Measurements from ENCODE around the gene TUBG1.
"Not testable (repeated sequence)": the region's sequence is repeated elsewhere in the genome, so short reads cannot be mapped to it uniquely, and the experiment has no call there.

TUBG1 gene

GRCh38 chr17:42612013-42612412 is 2.5 kb downstream of the TUBG1 start:
- no peak overlapping the region for H3K56ac ChIP-seq (ENCODE audit: low read length)
- no peak overlapping the region for H2BK5ac ChIP-seq (ENCODE audit: low read length)
- H4K8ac ChIP-seq (ENCODE audit: low read depth, low read length), result no peak overlapping the region
- no peak overlapping the region for H3K4me2 ChIP-seq (ENCODE audit: low read length)
- H3K9ac ChIP-seq (ENCODE audit: low read length), result no peak overlapping the region
- no peak overlapping the region for H3K4me3 ChIP-seq (ENCODE audit: low read length)
- H3K4ac ChIP-seq (ENCODE audit: low read depth, low read length), result no peak overlapping the region
- DNase-seq, result no peak
- H3K27me3 ChIP-seq (ENCODE audit: insufficient read depth, low read length, poor library complexity), result no peaks in the 10 kb centered on the region
- no peak overlapping the region for H2BK15ac ChIP-seq (replicated peaks; ENCODE audit: low read depth)
- no peak overlapping the region for H3K18ac ChIP-seq (ENCODE audit: low read length)
- no peak overlapping the region for H2BK120ac ChIP-seq (ENCODE audit: low read depth, low read length)
- no peak overlapping the region for H2AK5ac ChIP-seq (ENCODE audit: low read length)
- H3K27ac ChIP-seq (ENCODE audit: low read depth, low read length), result no peak overlapping the region
- H4K5ac ChIP-seq (ENCODE audit: low read length), result no peak overlapping the region
- H3K79me1 ChIP-seq (ENCODE audit: low read length), result peaks cover 11% of the 10 kb centered on the region
- no peak overlapping the region for H3K23ac ChIP-seq (ENCODE audit: low read length)
- H3K4me1 ChIP-seq (ENCODE audit: control insufficient read depth, low read depth, low read length), result peaks cover 2% of the 10 kb centered on the region
- H3K36me3 ChIP-seq (ENCODE audit: control insufficient read depth, insufficient read depth, low read length), result peaks cover 24% of the 10 kb centered on the region
- WGBS (ENCODE audit: extremely low coverage, insufficient coverage, low lambda C conversion rate), result no CpG with 5 or more reads among the region's 4 CpGs
- peaks cover 16% of the 10 kb centered on the region for H3K79me2 ChIP-seq (ENCODE audit: control insufficient read depth, insufficient read depth, low read length)

GRCh38 chr17:42613699-42614295 is 4.3 kb downstream of the TUBG1 start:
- DNase-seq, result no peak
- Histone ChIP-seq H2BK120ac (ENCODE audit: low read depth, low read length) (no peak overlapping the region), H3K27ac (ENCODE audit: low read depth, low read length) (no peak overlapping the region), H2AK5ac (ENCODE audit: low read length) (no peak overlapping the region), H3K4me3 (ENCODE audit: low read length) (no peak overlapping the region), H3K4me1 (ENCODE audit: control insufficient read depth, low read depth, low read length) (no peaks in the 10 kb centered on the region), H2BK15ac (replicated peaks; ENCODE audit: low read depth) (no peak overlapping the region), H3K79me1 (ENCODE audit: low read length) (peaks cover 5% of the 10 kb centered on the region), H3K56ac (ENCODE audit: low read length) (no peak overlapping the region), H3K4ac (ENCODE audit: low read depth, low read length) (no peak overlapping the region), H3K79me2 (ENCODE audit: control insufficient read depth, insufficient read depth, low read length) (peaks cover 5% of the 10 kb centered on the region), H4K5ac (ENCODE audit: low read length) (no peak overlapping the region), H3K18ac (ENCODE audit: low read length) (no peak overlapping the region), H3K27me3 (ENCODE audit: insufficient read depth, low read length, poor library complexity) (no peaks in the 10 kb centered on the region), H3K36me3 (ENCODE audit: control insufficient read depth, insufficient read depth, low read length) (peaks cover 24% of the 10 kb centered on the region), H2BK5ac (ENCODE audit: low read length) (no peak overlapping the region), H3K23ac (ENCODE audit: low read length) (no peak overlapping the region), H3K9ac (ENCODE audit: low read length) (no peak overlapping the region), H3K4me2 (ENCODE audit: low read length) (no peak overlapping the region), H4K8ac (ENCODE audit: low read depth, low read length) (no peak overlapping the region)
- WGBS (ENCODE audit: extremely low coverage, insufficient coverage, low lambda C conversion rate), result no CpG with 5 or more reads among the region's 17 CpGs

- H3K27ac ChIP-seq (ENCODE audit: low read depth, low read length), result no peak overlapping the region
- H3K18ac ChIP-seq (ENCODE audit: low read length), result no peak overlapping the region
- H2BK15ac ChIP-seq (replicated peaks; ENCODE audit: low read depth), result no peak overlapping the region
- H3K27me3 ChIP-seq (ENCODE audit: insufficient read depth, low read length, poor library complexity), result no peaks in the 10 kb centered on the region
- H3K4me1 ChIP-seq (ENCODE audit: control insufficient read depth, low read depth, low read length), result no peaks in the 10 kb centered on the region
- H2BK5ac ChIP-seq (ENCODE audit: low read length), result no peak overlapping the region
- H3K4ac ChIP-seq (ENCODE audit: low read depth, low read length), result no peak overlapping the region
- H3K4me2 ChIP-seq (ENCODE audit: low read length), result no peak overlapping the region
- no peak overlapping the region for H2BK120ac ChIP-seq (ENCODE audit: low read depth, low read length)
- no peak overlapping the region for H2AK5ac ChIP-seq (ENCODE audit: low read length)
- no peak overlapping the region for H3K56ac ChIP-seq (ENCODE audit: low read length)
- H3K4me3 ChIP-seq (ENCODE audit: low read length), result no peak overlapping the region
- H3K9ac ChIP-seq (ENCODE audit: low read length), result no peak overlapping the region
- H3K36me3 ChIP-seq (ENCODE audit: control insufficient read depth, insufficient read depth, low read length), result peaks cover 15% of the 10 kb centered on the region
- no peak overlapping the region for H3K23ac ChIP-seq (ENCODE audit: low read length)
- no CpG with 5 or more reads among the region's 4 CpGs for WGBS (ENCODE audit: extremely low coverage, insufficient coverage, low lambda C conversion rate)
- H4K8ac ChIP-seq (ENCODE audit: low read depth, low read length), result no peak overlapping the region
- no peaks in the 10 kb centered on the region for H3K79me2 ChIP-seq (ENCODE audit: control insufficient read depth, insufficient read depth, low read length)
- no peak overlapping the region for H4K5ac ChIP-seq (ENCODE audit: low read length)
- peak; percentile 16 for DNase-seq
- H3K79me1 ChIP-seq (ENCODE audit: low read length), result no peaks in the 10 kb centered on the region
These were observed 8.5 kb downstream of the TUBG1 start for GRCh38 chr17:42617956-42618431.

GRCh38 chr17:42618442-42619150 is 9.1 kb downstream of the TUBG1 start:
- H3K36me3 ChIP-seq (ENCODE audit: control insufficient read depth, insufficient read depth, low read length), result peaks cover 13% of the 10 kb centered on the region
- no peak overlapping the region for H2BK15ac ChIP-seq (replicated peaks; ENCODE audit: low read depth)
- no peaks in the 10 kb centered on the region for H3K27me3 ChIP-seq (ENCODE audit: insufficient read depth, low read length, poor library complexity)
- H3K9ac ChIP-seq (ENCODE audit: low read length), result no peak overlapping the region
- H3K27ac ChIP-seq (ENCODE audit: low read depth, low read length), result no peak overlapping the region
- no peak overlapping the region for H3K56ac ChIP-seq (ENCODE audit: low read length)
- H3K79me1 ChIP-seq (ENCODE audit: low read length), result no peaks in the 10 kb centered on the region
- WGBS (ENCODE audit: extremely low coverage, insufficient coverage, low lambda C conversion rate), result no CpG with 5 or more reads among the region's 9 CpGs
- H4K5ac ChIP-seq (ENCODE audit: low read length), result no peak overlapping the region
- no peak overlapping the region for H2BK120ac ChIP-seq (ENCODE audit: low read depth, low read length)
- H2AK5ac ChIP-seq (ENCODE audit: low read length), result no peak overlapping the region
- DNase-seq, result peak; percentile 87
- no peaks in the 10 kb centered on the region for H3K4me1 ChIP-seq (ENCODE audit: control insufficient read depth, low read depth, low read length)
- H3K4ac ChIP-seq (ENCODE audit: low read depth, low read length), result no peak overlapping the region
- no peak overlapping the region for H3K4me3 ChIP-seq (ENCODE audit: low read length)
- no peak overlapping the region for H3K23ac ChIP-seq (ENCODE audit: low read length)
- H2BK5ac ChIP-seq (ENCODE audit: low read length), result no peak overlapping the region
- H4K8ac ChIP-seq (ENCODE audit: low read depth, low read length), result no peak overlapping the region
- H3K4me2 ChIP-seq (ENCODE audit: low read length), result no peak overlapping the region
- no peak overlapping the region for H3K18ac ChIP-seq (ENCODE audit: low read length)
- H3K79me2 ChIP-seq (ENCODE audit: control insufficient read depth, insufficient read depth, low read length), result no peaks in the 10 kb centered on the region

- not testable (repeated sequence) for H2BK5ac ChIP-seq (ENCODE audit: low read length); H3K18ac ChIP-seq (ENCODE audit: low read length); H3K27ac ChIP-seq (ENCODE audit: low read depth, low read length); H2BK15ac ChIP-seq (replicated peaks; ENCODE audit: low read depth); H2BK120ac ChIP-seq (ENCODE audit: low read depth, low read length); H3K27me3 ChIP-seq (ENCODE audit: insufficient read depth, low read length, poor library complexity); H3K4me1 ChIP-seq (ENCODE audit: control insufficient read depth, low read depth, low read length); H3K4me3 ChIP-seq (ENCODE audit: low read length); H3K23ac ChIP-seq (ENCODE audit: low read length); H4K5ac ChIP-seq (ENCODE audit: low read length); DNase-seq; H3K4me2 ChIP-seq (ENCODE audit: low read length); H2AK5ac ChIP-seq (ENCODE audit: low read length); H3K4ac ChIP-seq (ENCODE audit: low read depth, low read length); H3K9ac ChIP-seq (ENCODE audit: low read length); H4K8ac ChIP-seq (ENCODE audit: low read depth, low read length); H3K56ac ChIP-seq (ENCODE audit: low read length); H3K79me1 ChIP-seq (ENCODE audit: low read length); H3K36me3 ChIP-seq (ENCODE audit: control insufficient read depth, insufficient read depth, low read length); H3K79me2 ChIP-seq (ENCODE audit: control insufficient read depth, insufficient read depth, low read length)
- WGBS (ENCODE audit: extremely low coverage, insufficient coverage, low lambda C conversion rate), result no CpG with 5 or more reads among the region's 3 CpGs
These were observed 12.5 kb downstream of the TUBG1 start for GRCh38 chr17:42621987-42622386.

All from mesendoderm (in vitro differentiated cells).